ENCODE results near the gene USP48. TPM values are rescaled to one million over a fixed set of nuclear protein-coding genes. Genes with fewer than 3 reads are reported as not detected.

The USP48 gene
- total and polyA plus RNA-seq, 2 of the 13 experiments (the other 11 are each of a cell fraction or from before 2014, with no cell fraction given), result 30.4 to 30.7 TPM

- TF ChIP-seq, protein P1, sequence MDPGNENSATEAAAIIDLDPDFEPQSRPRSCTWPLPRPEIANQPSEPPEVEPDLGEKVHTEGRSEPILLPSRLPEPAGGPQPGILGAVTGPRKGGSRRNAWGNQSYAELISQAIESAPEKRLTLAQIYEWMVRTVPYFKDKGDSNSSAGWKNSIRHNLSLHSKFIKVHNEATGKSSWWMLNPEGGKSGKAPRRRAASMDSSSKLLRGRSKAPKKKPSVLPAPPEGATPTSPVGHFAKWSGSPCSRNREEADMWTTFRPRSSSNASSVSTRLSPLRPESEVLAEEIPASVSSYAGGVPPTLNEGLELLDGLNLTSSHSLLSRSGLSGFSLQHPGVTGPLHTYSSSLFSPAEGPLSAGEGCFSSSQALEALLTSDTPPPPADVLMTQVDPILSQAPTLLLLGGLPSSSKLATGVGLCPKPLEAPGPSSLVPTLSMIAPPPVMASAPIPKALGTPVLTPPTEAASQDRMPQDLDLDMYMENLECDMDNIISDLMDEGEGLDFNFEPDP (CRISPR knock-in tag; conservative IDR thresholded peaks at IDR 0.05), result no peak
- peak; percentile 79 for TF ChIP-seq ZNF292 (CRISPR knock-in tag; IDR thresholded peaks at IDR 0.05; ENCODE audit: borderline replicate concordance, low read depth)
- no peak for TF ChIP-seq ZNF484 (CRISPR knock-in tag; IDR thresholded peaks at IDR 0.05; ENCODE audit: borderline replicate concordance, low read depth)
- TF ChIP-seq, protein P2, sequence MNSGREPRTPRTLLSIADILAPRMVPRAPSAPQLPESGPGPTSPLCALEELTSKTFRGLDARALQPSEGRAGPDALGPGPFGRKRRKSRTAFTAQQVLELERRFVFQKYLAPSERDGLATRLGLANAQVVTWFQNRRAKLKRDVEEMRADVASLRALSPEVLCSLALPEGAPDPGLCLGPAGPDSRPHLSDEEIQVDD (CRISPR knock-in tag; IDR thresholded peaks at IDR 0.05; ENCODE audit: borderline replicate concordance), result no peak
- peak; percentile 64 for TF ChIP-seq FOXK1 (CRISPR knock-in tag; IDR thresholded peaks at IDR 0.05; ENCODE audit: borderline replicate concordance, low read depth)
- TF ChIP-seq ZNF790 (CRISPR knock-in tag; IDR thresholded peaks at IDR 0.05; ENCODE audit: borderline replicate concordance), result peak; percentile 8; the same call in 1 of the 2 replicates
- peak; percentile 70; the same call in 1 of the 2 replicates for TF ChIP-seq ZBTB25 (CRISPR knock-in tag; IDR thresholded peaks at IDR 0.05)
- TF ChIP-seq ZFAT (CRISPR knock-in tag; conservative IDR thresholded peaks at IDR 0.05), result no peak; the same call in 1 of the 2 replicates
- TF ChIP-seq CENPT (CRISPR knock-in tag; IDR thresholded peaks at IDR 0.05; ENCODE audit: low read depth), result no peak
- no peak for TF ChIP-seq SP2 (CRISPR knock-in tag; IDR thresholded peaks at IDR 0.05)
- no peak for TF ChIP-seq ZNF468 (CRISPR knock-in tag; IDR thresholded peaks at IDR 0.05)
- TF ChIP-seq ZNF451 (CRISPR knock-in tag; IDR thresholded peaks at IDR 0.05), result peak; percentile 78
- peak; percentile 39; the same call in 1 of the 2 replicates for TF ChIP-seq KLF11 (CRISPR knock-in tag; IDR thresholded peaks at IDR 0.05)
- TF ChIP-seq CSRNP1 (CRISPR knock-in tag; IDR thresholded peaks at IDR 0.05), result peak; percentile 93
- peak; percentile 92 for TF ChIP-seq ELF4 (CRISPR knock-in tag; IDR thresholded peaks at IDR 0.05; ENCODE audit: borderline replicate concordance)
- TF ChIP-seq, protein P3, sequence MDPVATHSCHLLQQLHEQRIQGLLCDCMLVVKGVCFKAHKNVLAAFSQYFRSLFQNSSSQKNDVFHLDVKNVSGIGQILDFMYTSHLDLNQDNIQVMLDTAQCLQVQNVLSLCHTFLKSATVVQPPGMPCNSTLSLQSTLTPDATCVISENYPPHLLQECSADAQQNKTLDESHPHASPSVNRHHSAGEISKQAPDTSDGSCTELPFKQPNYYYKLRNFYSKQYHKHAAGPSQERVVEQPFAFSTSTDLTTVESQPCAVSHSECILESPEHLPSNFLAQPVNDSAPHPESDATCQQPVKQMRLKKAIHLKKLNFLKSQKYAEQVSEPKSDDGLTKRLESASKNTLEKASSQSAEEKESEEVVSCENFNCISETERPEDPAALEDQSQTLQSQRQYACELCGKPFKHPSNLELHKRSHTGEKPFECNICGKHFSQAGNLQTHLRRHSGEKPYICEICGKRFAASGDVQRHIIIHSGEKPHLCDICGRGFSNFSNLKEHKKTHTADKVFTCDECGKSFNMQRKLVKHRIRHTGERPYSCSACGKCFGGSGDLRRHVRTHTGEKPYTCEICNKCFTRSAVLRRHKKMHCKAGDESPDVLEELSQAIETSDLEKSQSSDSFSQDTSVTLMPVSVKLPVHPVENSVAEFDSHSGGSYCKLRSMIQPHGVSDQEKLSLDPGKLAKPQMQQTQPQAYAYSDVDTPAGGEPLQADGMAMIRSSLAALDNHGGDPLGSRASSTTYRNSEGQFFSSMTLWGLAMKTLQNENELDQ (CRISPR knock-in tag; IDR thresholded peaks at IDR 0.05; ENCODE audit: borderline replicate concordance), result no peak
- no peak for TF ChIP-seq SOX13 (IDR thresholded peaks at IDR 0.05)
- peak in 1 of 2 experiments; percentile 68; a peak in 2 of 4 replicates for TF ChIP-seq SOX13 (CRISPR knock-in tag; conservative IDR thresholded peaks at IDR 0.05 in 1 of 2, IDR thresholded peaks at IDR 0.05 in 1 of 2)
- TF ChIP-seq, protein P4, sequence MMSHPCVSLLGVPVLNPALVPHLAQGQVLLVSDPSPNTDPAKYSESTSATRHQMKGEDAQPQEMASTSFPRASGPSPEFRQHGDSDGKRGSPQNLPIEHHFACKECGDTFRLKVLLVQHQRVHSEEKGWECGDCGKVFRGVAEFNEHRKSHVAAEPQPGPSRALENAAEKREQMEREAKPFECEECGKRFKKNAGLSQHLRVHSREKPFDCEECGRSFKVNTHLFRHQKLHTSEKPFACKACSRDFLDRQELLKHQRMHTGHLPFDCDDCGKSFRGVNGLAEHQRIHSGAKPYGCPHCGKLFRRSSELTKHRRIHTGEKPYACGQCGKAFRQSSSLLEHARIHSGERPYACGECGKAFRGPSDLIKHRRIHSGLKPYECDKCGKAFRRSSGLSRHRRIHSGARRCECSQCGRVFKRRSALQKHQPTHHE (CRISPR knock-in tag; IDR thresholded peaks at IDR 0.05; ENCODE audit: borderline replicate concordance), result no peak
- TF ChIP-seq EED (CRISPR knock-in tag; IDR thresholded peaks at IDR 0.05), result no peak
These were observed 113.5 kb downstream of the USP48 start, which contains the start of gene RAP1GAP (continued) for GRCh38 chr1:21669258-21670058.
